Measurements from ENCODE around the gene FAM98C. TPM values are rescaled to one million over a fixed set of nuclear protein-coding genes. Genes with fewer than 3 reads are reported as not detected.

FAM98C gene
- total RNA-seq, 1 experiment from 2014 or later: 10.2 TPM

GRCh38 chr19:38417544-38418506 is 14.9 kb downstream of the FAM98C start:
- Mint-ChIP-seq H3K9me3 (no peaks in the 10 kb centered on the region), H3K36me3 (no peaks in the 10 kb centered on the region), H3K4me1 (peaks cover 13% of the 10 kb centered on the region), H3K4me3 (peak overlapping the region; percentile 84), H3K27me3 (ENCODE audit: low read depth) (peaks cover 21% of the 10 kb centered on the region), H3K27ac (peak overlapping the region; percentile 89)
- ATAC-seq (peak; percentile 86), DNase-seq (ENCODE audit: low spot score) (peak; percentile 93)
- CTCF ChIA-PET: interaction anchor here (7.7 kb wide), 1 partner anchor 14 kb away, joined by 55 read pairs; the partner anchor contains the start of gene FAM98C
- POLR2A ChIA-PET: interaction anchor here (1.6 kb wide), 1 partner anchor 30 kb away, joined by 4 read pairs; the partner anchor contains the start of gene GGN
- TF ChIP-seq, protein P1, sequence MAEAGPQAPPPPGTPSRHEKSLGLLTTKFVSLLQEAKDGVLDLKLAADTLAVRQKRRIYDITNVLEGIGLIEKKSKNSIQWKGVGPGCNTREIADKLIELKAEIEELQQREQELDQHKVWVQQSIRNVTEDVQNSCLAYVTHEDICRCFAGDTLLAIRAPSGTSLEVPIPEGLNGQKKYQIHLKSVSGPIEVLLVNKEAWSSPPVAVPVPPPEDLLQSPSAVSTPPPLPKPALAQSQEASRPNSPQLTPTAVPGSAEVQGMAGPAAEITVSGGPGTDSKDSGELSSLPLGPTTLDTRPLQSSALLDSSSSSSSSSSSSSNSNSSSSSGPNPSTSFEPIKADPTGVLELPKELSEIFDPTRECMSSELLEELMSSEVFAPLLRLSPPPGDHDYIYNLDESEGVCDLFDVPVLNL (CRISPR knock-in tag; IDR thresholded peaks at IDR 0.05; ENCODE audit: borderline replicate concordance, low read depth): no peak
- no peak for TF ChIP-seq ERG (CRISPR knock-in tag; IDR thresholded peaks at IDR 0.05)
- TF ChIP-seq, protein P2, sequence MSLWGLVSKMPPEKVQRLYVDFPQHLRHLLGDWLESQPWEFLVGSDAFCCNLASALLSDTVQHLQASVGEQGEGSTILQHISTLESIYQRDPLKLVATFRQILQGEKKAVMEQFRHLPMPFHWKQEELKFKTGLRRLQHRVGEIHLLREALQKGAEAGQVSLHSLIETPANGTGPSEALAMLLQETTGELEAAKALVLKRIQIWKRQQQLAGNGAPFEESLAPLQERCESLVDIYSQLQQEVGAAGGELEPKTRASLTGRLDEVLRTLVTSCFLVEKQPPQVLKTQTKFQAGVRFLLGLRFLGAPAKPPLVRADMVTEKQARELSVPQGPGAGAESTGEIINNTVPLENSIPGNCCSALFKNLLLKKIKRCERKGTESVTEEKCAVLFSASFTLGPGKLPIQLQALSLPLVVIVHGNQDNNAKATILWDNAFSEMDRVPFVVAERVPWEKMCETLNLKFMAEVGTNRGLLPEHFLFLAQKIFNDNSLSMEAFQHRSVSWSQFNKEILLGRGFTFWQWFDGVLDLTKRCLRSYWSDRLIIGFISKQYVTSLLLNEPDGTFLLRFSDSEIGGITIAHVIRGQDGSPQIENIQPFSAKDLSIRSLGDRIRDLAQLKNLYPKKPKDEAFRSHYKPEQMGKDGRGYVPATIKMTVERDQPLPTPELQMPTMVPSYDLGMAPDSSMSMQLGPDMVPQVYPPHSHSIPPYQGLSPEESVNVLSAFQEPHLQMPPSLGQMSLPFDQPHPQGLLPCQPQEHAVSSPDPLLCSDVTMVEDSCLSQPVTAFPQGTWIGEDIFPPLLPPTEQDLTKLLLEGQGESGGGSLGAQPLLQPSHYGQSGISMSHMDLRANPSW (CRISPR knock-in tag; conservative IDR thresholded peaks at IDR 0.05; ENCODE audit: low read depth): no peak
- TF ChIP-seq ETV6 (CRISPR knock-in tag; IDR thresholded peaks at IDR 0.05): 0 out of 2 replicates have a peak, but pooled peaks have one; percentile 66
- no peak for TF ChIP-seq TP53 (CRISPR knock-in tag; IDR thresholded peaks at IDR 0.05)
- no peak for TF ChIP-seq MXD4 (CRISPR knock-in tag; IDR thresholded peaks at IDR 0.05; ENCODE audit: borderline replicate concordance)
- peak; percentile 85; the same call in 1 of the 2 replicates for TF ChIP-seq CREM (CRISPR knock-in tag; IDR thresholded peaks at IDR 0.05)
- TF ChIP-seq, protein P3, sequence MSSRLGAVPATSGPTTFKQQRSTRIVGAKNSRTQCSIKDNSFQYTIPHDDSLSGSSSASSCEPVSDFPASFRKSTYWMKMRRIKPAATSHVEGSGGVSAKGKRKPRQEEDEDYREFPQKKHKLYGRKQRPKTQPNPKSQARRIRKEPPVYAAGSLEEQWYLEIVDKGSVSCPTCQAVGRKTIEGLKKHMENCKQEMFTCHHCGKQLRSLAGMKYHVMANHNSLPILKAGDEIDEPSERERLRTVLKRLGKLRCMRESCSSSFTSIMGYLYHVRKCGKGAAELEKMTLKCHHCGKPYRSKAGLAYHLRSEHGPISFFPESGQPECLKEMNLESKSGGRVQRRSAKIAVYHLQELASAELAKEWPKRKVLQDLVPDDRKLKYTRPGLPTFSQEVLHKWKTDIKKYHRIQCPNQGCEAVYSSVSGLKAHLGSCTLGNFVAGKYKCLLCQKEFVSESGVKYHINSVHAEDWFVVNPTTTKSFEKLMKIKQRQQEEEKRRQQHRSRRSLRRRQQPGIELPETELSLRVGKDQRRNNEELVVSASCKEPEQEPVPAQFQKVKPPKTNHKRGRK (CRISPR knock-in tag; IDR thresholded peaks at IDR 0.05; ENCODE audit: borderline replicate concordance): no peak
- TF ChIP-seq, protein P4, sequence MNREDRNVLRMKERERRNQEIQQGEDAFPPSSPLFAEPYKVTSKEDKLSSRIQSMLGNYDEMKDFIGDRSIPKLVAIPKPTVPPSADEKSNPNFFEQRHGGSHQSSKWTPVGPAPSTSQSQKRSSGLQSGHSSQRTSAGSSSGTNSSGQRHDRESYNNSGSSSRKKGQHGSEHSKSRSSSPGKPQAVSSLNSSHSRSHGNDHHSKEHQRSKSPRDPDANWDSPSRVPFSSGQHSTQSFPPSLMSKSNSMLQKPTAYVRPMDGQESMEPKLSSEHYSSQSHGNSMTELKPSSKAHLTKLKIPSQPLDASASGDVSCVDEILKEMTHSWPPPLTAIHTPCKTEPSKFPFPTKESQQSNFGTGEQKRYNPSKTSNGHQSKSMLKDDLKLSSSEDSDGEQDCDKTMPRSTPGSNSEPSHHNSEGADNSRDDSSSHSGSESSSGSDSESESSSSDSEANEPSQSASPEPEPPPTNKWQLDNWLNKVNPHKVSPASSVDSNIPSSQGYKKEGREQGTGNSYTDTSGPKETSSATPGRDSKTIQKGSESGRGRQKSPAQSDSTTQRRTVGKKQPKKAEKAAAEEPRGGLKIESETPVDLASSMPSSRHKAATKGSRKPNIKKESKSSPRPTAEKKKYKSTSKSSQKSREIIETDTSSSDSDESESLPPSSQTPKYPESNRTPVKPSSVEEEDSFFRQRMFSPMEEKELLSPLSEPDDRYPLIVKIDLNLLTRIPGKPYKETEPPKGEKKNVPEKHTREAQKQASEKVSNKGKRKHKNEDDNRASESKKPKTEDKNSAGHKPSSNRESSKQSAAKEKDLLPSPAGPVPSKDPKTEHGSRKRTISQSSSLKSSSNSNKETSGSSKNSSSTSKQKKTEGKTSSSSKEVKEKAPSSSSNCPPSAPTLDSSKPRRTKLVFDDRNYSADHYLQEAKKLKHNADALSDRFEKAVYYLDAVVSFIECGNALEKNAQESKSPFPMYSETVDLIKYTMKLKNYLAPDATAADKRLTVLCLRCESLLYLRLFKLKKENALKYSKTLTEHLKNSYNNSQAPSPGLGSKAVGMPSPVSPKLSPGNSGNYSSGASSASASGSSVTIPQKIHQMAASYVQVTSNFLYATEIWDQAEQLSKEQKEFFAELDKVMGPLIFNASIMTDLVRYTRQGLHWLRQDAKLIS (CRISPR knock-in tag; IDR thresholded peaks at IDR 0.05; ENCODE audit: borderline replicate concordance): no peak
- no peak for TF ChIP-seq ZSCAN18 (CRISPR knock-in tag; IDR thresholded peaks at IDR 0.05)
- no peak for TF ChIP-seq ZNF416 (CRISPR knock-in tag; IDR thresholded peaks at IDR 0.05)
- no peak for TF ChIP-seq ZNF396 (CRISPR knock-in tag; IDR thresholded peaks at IDR 0.05; ENCODE audit: borderline replicate concordance)
- TF ChIP-seq ESRRA (CRISPR knock-in tag; IDR thresholded peaks at IDR 0.05; ENCODE audit: borderline replicate concordance): no peak
- no peak for TF ChIP-seq SOX15 (CRISPR knock-in tag; IDR thresholded peaks at IDR 0.05)
- no peak; the same call in 1 of the 2 replicates for TF ChIP-seq ARID4B (CRISPR knock-in tag; IDR thresholded peaks at IDR 0.05; ENCODE audit: borderline replicate concordance)
- no peak for TF ChIP-seq JUN (CRISPR knock-in tag; IDR thresholded peaks at IDR 0.05)
- TF ChIP-seq HMGA2 (CRISPR knock-in tag; IDR thresholded peaks at IDR 0.05): no peak
- TF ChIP-seq FOXJ3 (CRISPR knock-in tag; IDR thresholded peaks at IDR 0.05; ENCODE audit: borderline replicate concordance): no peak

Measured in WTC11 (cell line).